DMS 273 (cell line): ENCODE data around the gene SNX33.
"Not testable (repeated sequence)": the region's sequence is repeated elsewhere in the genome, so short reads cannot be mapped to it uniquely, and the experiment has no call there.

Source experiments
- DNase-seq: peaks from one replicate; lab custom pipeline; 2025; ENCODE audit not compliant: unreplicated experiment; lab: John Stamatoyannopoulos, UW

SNX33 gene

GRCh38 chr15:75647370-75648155, at the start of gene SNX33:
SNX33 (plus strand) TSS chr15:75647912; CDS start chr15:75649103, 1,191 bp downstream.
- DNase-seq = peak; percentile 87

GRCh38 chr15:75598361-75598760, 49.4 kb upstream of the SNX33 start:
- DNase-seq = no peak

GRCh38 chr15:75599401-75599800, 48.3 kb upstream of the SNX33 start:
- DNase-seq = no peak

GRCh38 chr15:75606026-75606425, 41.7 kb upstream of the SNX33 start:
- no peak for DNase-seq

- DNase-seq = no peak
Observed at GRCh38 chr15:75606711-75607699, 40.7 kb upstream of the SNX33 start.

GRCh38 chr15:75616766-75617165, 30.9 kb upstream of the SNX33 start:
- DNase-seq = no peak

- DNase-seq = no peak
Observed at GRCh38 chr15:75620058-75620820, 27.5 kb upstream of the SNX33 start.

GRCh38 chr15:75620841-75621391, 26.8 kb upstream of the SNX33 start:
- no peak for DNase-seq

GRCh38 chr15:75622505-75622904, 25.2 kb upstream of the SNX33 start:
- no peak for DNase-seq

GRCh38 chr15:75625542-75626347, 22.0 kb upstream of the SNX33 start, which contains the start of gene SNUPN:
SNUPN (minus strand) TSS chr15:75625725; CDS start chr15:75621051, 4,674 bp downstream.
- DNase-seq = peak; percentile 94

GRCh38 chr15:75631935-75632334, 15.8 kb upstream of the SNX33 start:
- no peak for DNase-seq

GRCh38 chr15:75633922-75634321, 13.8 kb upstream of the SNX33 start:
- DNase-seq = not testable (repeated sequence)

- DNase-seq = no peak
Observed at GRCh38 chr15:75636026-75636425, 11.7 kb upstream of the SNX33 start.

- DNase-seq = no peak
Observed at GRCh38 chr15:75637245-75638009, 10.3 kb upstream of the SNX33 start.

GRCh38 chr15:75639191-75639708, 8.5 kb upstream of the SNX33 start:
- no peak for DNase-seq

GRCh38 chr15:75639709-75640482, 7.8 kb upstream of the SNX33 start, which contains the start of gene IMP3:
IMP3 (minus strand) TSS chr15:75640224; CDS start chr15:75640168, 56 bp downstream.
- DNase-seq = peak; percentile 98

GRCh38 chr15:75640483-75641178, 7.1 kb upstream of the SNX33 start:
- DNase-seq = peak; percentile 64
